Nephron (organoid): ENCODE measurements around the gene TMEM121.

ENCODE experiments used
- H3K27ac Mint-ChIP-seq, 3 experiments: 2 replicates each; pipeline ENCODE4 v1.8.0; 2020; ENCODE audit warnings: mixed read lengths in 3 of 3, mild to moderate bottlenecking in 2 of 3, moderate library complexity in 1 of 3
- H3K27me3 Mint-ChIP-seq: 2 replicates; pipeline ENCODE4 v1.8.0; 2021; ENCODE audit warnings: low read depth, mild to moderate bottlenecking, moderate library complexity, mixed read lengths
- H3K36me3 Mint-ChIP-seq: 2 replicates; pipeline ENCODE4 v1.8.0; 2020; ENCODE audit warnings: low read depth, mixed read lengths
- H3K4me1 Mint-ChIP-seq: 2 replicates; pipeline ENCODE4 v1.8.0; 2020; ENCODE audit warnings: mixed read lengths
- H3K4me3 Mint-ChIP-seq, 3 experiments: 2 replicates each; pipeline ENCODE4 v1.8.0; 2020; ENCODE audit warnings: mild to moderate bottlenecking in 3 of 3, mixed read lengths in 3 of 3, moderate library complexity in 2 of 3
- H3K9me3 Mint-ChIP-seq: 2 replicates; pipeline ENCODE4 v1.8.0; 2020; ENCODE audit warnings: mixed read lengths
- TF ChIP-seq, protein P1 (sequence below), 3 experiments: fragments of 200-600 bp; sonication (generic); IDR thresholded peaks; one replicate each; pipeline ENCODE4 v1.5.0; 2021; ENCODE audit warnings: antibody characterized with exemption in 3 of 3; ENCODE audit not compliant: unreplicated experiment in 3 of 3

TMEM121 gene

DNA sequence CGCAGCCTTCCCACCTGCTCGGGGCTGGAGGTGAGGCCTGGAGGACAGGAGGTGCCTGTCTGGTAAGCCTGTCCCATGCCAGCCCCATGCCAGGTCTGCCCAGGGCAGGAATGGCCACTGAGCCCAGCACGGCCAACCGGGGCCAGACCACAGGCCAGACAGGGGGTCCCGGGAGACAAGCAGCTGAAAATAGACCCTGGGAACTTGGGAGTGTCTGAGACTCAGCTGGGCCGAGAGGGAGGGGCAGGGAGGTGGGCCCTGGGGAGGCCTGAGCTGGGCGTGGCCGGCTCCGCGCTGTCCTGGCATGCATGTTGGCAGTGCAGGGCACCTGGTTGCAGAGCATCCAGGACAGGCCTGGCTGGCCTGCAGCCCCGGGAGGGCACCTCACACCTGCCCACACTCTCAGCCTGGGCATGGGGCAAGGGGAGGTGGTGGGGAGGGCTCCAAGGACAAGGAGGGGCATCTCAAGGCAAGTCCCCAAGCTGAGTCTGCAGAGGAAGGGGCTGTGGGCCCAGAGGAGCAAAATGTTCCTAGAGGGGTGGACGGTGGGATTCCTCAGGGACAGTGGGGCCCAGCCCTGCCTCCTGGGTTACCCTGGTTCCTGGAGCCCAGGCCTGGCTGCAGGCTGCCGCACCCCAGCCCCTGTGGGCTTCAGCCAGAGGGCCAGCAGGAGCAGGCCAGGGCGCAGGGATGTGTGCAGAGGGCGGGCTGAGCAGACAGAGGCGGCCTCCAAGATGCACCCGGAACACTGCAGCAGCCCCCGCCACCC lies 42.9 kb upstream of the TMEM121 start:
- H3K4me1 Mint-ChIP-seq, result peaks cover 27% of the 10 kb centered on the region
- H3K36me3 Mint-ChIP-seq, result no peaks in the 10 kb centered on the region

DNA sequence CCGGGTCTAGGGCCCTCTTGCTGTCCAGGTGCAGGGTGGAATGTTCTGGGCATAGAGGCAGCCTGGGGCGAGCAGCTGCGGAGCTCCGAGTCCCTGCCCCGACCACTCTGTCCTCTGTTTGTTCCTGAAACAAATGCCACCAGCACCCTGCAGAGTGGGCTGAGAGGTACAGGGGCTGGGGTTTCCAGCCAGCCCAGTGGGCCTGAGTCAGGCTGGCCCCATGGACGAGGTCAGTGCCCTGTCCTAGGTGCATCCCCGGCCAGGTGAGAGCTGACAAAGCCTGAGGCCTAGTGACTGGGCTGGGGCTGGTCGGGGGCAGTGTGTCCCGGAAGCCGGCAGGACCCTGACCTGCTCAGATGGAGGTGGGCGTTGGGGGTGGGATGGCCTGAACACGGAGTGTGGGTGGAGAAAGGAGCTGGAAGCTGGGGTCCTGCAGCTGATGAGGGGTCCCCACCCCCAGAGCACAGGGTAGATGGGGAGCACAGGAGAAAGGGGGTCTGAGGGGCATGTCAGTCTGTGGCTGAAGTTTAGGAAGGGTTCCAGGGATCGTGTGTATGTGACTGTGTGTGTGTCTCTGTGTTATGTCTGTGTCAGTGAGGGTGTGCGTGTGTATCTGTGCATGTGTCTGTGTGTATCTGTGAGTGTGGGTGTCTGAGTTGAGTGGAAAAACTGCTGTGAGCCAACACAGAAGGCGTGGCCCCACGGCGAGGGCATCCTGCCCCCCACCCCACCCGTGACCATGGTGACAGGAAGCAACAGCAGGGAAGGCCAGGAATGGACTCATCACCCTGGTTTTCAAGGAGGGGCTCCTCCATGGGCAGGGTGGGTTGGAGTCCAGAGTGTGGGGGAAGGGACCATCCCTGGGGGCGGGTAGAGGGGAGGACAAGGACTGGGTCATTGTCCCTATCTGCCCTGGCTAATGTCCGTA lies 42.0 kb upstream of the TMEM121 start:
- H3K4me1 Mint-ChIP-seq, result peaks cover 28% of the 10 kb centered on the region
- peaks cover 67% of the 10 kb centered on the region for H3K27me3 Mint-ChIP-seq
- no peaks in the 10 kb centered on the region for H3K36me3 Mint-ChIP-seq

More for the DNA sequence above, 42.9 kb upstream of the TMEM121 start:
- H3K27ac Mint-ChIP-seq, result no peak overlapping the region
- no peak overlapping the region for H3K4me3 Mint-ChIP-seq
- no peaks in the 10 kb centered on the region for H3K9me3 Mint-ChIP-seq
- TF ChIP-seq, protein P1, sequence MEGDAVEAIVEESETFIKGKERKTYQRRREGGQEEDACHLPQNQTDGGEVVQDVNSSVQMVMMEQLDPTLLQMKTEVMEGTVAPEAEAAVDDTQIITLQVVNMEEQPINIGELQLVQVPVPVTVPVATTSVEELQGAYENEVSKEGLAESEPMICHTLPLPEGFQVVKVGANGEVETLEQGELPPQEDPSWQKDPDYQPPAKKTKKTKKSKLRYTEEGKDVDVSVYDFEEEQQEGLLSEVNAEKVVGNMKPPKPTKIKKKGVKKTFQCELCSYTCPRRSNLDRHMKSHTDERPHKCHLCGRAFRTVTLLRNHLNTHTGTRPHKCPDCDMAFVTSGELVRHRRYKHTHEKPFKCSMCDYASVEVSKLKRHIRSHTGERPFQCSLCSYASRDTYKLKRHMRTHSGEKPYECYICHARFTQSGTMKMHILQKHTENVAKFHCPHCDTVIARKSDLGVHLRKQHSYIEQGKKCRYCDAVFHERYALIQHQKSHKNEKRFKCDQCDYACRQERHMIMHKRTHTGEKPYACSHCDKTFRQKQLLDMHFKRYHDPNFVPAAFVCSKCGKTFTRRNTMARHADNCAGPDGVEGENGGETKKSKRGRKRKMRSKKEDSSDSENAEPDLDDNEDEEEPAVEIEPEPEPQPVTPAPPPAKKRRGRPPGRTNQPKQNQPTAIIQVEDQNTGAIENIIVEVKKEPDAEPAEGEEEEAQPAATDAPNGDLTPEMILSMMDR (IDR thresholded peaks at IDR 0.05; ENCODE audit: unreplicated experiment in 3 of 3), result no peak
- peaks cover 64% of the 10 kb centered on the region for H3K27me3 Mint-ChIP-seq

DNA sequence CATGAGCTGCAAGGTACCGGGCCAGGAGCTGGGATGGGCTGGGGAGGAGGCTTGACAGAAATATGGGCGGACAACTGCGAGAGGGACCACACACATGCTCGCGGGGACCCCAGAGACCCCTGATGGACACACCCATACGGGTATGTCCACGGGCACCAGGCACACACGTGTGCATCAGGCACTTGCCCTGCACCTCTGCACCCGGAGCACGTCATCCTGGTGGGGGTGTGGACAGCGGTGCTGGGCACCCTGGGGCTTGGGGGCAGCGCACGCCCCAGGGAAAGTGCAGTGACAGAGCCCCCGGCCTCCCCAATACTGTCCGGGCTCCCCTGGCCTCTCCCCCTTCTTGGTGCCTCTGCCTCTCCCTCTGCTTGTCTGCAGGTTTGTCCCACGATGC lies 41.4 kb upstream of the TMEM121 start:
- peaks cover 65% of the 10 kb centered on the region for H3K27me3 Mint-ChIP-seq
- TF ChIP-seq, protein P1 (IDR thresholded peaks at IDR 0.05; ENCODE audit: unreplicated experiment in 3 of 3), result no peak
- H3K36me3 Mint-ChIP-seq, result no peaks in the 10 kb centered on the region
- no peak overlapping the region for H3K4me3 Mint-ChIP-seq
- H3K27ac Mint-ChIP-seq, result peak overlapping the region in 1 of 3 experiments; percentile 51
- H3K4me1 Mint-ChIP-seq, result peaks cover 30% of the 10 kb centered on the region
- H3K9me3 Mint-ChIP-seq, result no peaks in the 10 kb centered on the region

More for the DNA sequence above, 42.0 kb upstream of the TMEM121 start:
- TF ChIP-seq, protein P1 (IDR thresholded peaks at IDR 0.05; ENCODE audit: unreplicated experiment in 3 of 3), result no peak
- Mint-ChIP-seq H3K9me3 (no peaks in the 10 kb centered on the region), H3K4me3 (peak overlapping the region in 2 of 3 experiments; percentile 4 to 73), H3K27ac (peak overlapping the region in 2 of 3 experiments; percentile 44 to 51)

DNA sequence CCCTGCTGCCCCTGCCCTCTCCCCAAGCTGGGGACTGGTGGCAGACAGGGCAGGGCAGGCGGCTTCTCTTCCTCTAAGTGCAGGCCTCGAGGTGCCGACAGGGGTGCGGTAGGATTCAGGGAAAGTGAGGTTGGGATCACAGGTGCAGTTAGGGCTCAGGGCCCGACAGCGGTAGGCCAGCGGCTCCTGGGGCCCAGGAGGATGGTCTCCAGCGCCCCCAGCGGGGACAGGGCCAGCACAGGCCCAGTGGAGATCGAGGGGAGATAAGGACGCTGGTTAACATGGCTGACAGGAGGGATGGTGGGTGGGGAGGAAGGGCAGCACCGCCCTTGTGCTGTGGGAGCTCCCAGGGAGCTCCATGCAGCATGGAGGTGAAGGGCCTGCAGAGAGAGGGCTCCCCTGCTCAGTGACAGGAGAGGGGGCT lies 40.6 kb upstream of the TMEM121 start:
- Mint-ChIP-seq H3K9me3 (no peaks in the 10 kb centered on the region), H3K4me3 (peak overlapping the region; percentile 41 to 60 (median 49)), H3K4me1 (peaks cover 27% of the 10 kb centered on the region), H3K27me3 (peaks cover 57% of the 10 kb centered on the region), H3K27ac (no peak overlapping the region), H3K36me3 (no peaks in the 10 kb centered on the region)
- TF ChIP-seq, protein P1 (IDR thresholded peaks at IDR 0.05; ENCODE audit: unreplicated experiment in 3 of 3), result peak; percentile 45 to 57 (median 50)

DNA sequence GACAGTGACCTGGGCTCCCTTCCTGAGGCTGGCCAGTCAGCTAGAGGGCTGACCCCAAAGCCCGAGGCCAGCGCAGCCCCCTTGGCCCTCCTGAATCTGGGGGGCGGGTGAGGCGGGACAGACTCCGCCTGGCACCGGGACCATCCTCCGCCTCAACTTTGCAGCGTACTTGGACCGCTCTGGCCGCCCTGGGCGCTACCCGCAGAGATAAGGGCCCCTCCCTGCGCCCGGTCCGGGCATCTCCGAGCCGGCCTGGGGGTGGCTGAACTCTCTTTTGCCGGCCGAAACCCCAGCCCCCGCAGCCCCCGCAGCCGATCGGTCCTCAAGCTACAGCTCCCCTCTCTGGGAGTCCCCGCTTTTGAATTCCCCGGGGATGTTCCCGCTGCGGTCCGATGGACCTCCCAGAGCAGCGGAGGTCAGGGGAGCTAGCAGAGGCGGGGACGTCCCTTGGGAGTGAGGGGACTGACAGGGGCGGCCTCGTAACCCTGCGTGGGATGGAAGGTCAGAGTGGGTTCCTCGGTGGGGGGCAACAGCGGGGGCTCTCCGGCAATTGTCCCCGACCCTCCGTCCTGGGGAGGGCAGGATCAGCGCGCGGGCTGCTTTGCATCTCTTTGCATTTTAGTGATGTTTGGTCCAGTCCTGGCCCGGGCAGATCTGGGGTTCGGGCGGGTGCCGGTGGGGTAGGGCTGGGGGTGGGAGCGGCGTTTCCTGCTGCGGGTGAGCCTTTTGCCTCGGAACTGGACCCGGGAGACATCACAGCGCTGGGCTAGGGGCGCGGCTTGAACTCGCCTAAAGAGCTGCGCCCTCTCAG lies 40.0 kb upstream of the TMEM121 start, which contains the start of gene CRIP1:
Gene CRIP1 (plus strand): TSS at position 724 of the 811 bp plus-strand sequence. CDS start 374 bp downstream, outside the sequence.
- Mint-ChIP-seq H3K36me3 (no peaks in the 10 kb centered on the region), H3K4me3 (peak within 1 kb of the TSS; percentile 37 to 69 (median 65))

More for the DNA sequence above, 40.0 kb upstream of the TMEM121 start, which contains the start of gene CRIP1:
- TF ChIP-seq, protein P1 (IDR thresholded peaks at IDR 0.05; ENCODE audit: unreplicated experiment in 3 of 3), result no peak
- H3K9me3 Mint-ChIP-seq, result no peaks in the 10 kb centered on the region
- peaks cover 51% of the 10 kb centered on the region for H3K27me3 Mint-ChIP-seq
- H3K27ac Mint-ChIP-seq, result no peak within 1 kb of the TSS
- H3K4me1 Mint-ChIP-seq, result peaks cover 22% of the 10 kb centered on the region
